Pancreas (tissue), 10 donors: ENCODE data around the gene SAMD4B. TPM values are rescaled to one million over a fixed set of nuclear protein-coding genes. Genes with fewer than 3 reads are reported as not detected.

Experiments used
- ATAC-seq, 4 donors: fragments of 200-7000 bp; cut with Tn5 transposase; one replicate each; pipeline versions ENCODE4 v1.8.0 to v1.9.1; 2020; ENCODE audit warnings: mild to moderate bottlenecking in 4 of 4, moderate library complexity in 4 of 4
- DNase-seq, 6 donors: peaks; one replicate each; pipeline ENCODE4 v3.0.0-alpha.2; 2020
- FAIRE-seq: peaks from 2 replicates; lab custom pipeline; 2012; peaks lifted over from hg19 to GRCh38; lab: Jason Lieb, UNC
- H3K27ac ChIP-seq, 4 donors: fragments of 200-600 bp; sonication (generic); 1 replicate in 3 of 4; 2 replicates in 1 of 4; pipeline versions ENCODE4 v1.5.0 to v1.8.0; 2020
- H3K27me3 ChIP-seq, 4 donors: fragments of 200-600 bp; one replicate each; pipeline ENCODE4 v1.8.0; 2021
- H3K36me3 ChIP-seq, 3 donors: fragments of 200-600 bp; sonication (generic) in 1 of 3; one replicate each; pipeline versions ENCODE4 v1.5.0 to v1.8.0; 2020 to 2021
- H3K4me1 ChIP-seq, 3 donors: fragments of 200-600 bp; one replicate each; pipeline ENCODE4 v1.8.0; 2021
- H3K4me3 ChIP-seq, 4 donors: fragments of 200-600 bp; sonication (generic) in 2 of 4; one replicate each; pipeline versions ENCODE4 v1.5.0 to v1.8.0; 2020 to 2021
- H3K9me3 ChIP-seq, 4 donors: fragments of 200-600 bp; one replicate each; pipeline ENCODE4 v1.8.0; 2021
- WGBS, 2 donors: extraction: QIAGEN DNeasy Blood & Tissue Kit; methylation state at CpG; one replicate each; pipeline ENCODE4 v1.1.7; 2013; 5-methylcytosine and 5-hydroxymethylcytosine counted together
- intact Hi-C, 3 donors: fragments of 100-400 bp; cut with DNase I; formaldehyde crosslinking; loops; one replicate each; pipeline versions ENCODE4 v1.11.1 to v1.14.2; 2022
- polyA plus RNA-seq, 2 donors: library from polyadenylated mRNA; stranded (reverse); fragments of 200-250 nt; gene quantifications; one replicate each; pipeline ENCODE4 v1.2.3, GENCODE V29; 2013
- total RNA-seq, 6 donors: library from RNA; stranded (reverse); fragmentation: NEBNext Ultra II Directional in 4 of 6; extraction: Animal tissue kit (Norgen Biotek cat#: 25700) in 4 of 6; gene quantifications; one replicate each; pipeline versions ENCODE4 v1.2.1 to v1.2.4, GENCODE V29; 2021 to 2023
- TF ChIP-seq, protein P1 (sequence below), 4 donors: fragments of 200-600 bp; sonication (generic) in 3 of 4; IDR thresholded peaks; one replicate each; pipeline versions ENCODE4 v1.5.0 to v1.8.0; 2021; ENCODE audit warnings: antibody characterized with exemption in 4 of 4
- donor health status: healthy with polysubstance abuse.
- donor health status: DM: no; HTN: no; CAD: no; lungs with moderate emphysema.
- donor health status: DM: no; HTN: no; CAD: no.
- donor health status: control.
- donor health status: control.
- donor health status: Bipolar disorder and iron deficiency.
- donor health status: DM: yes; HTN: yes; CAD: no.
- donor health status: DM: no; HTN: no; CAD: no.
- donor health status: DM: no; HTN: no; CAD: no.
- donor health status: DM: yes; HTN: yes; CAD: no.

SAMD4B gene
- total and polyA plus RNA-seq, 8 donors = 24.1 to 106 (median 33.6) TPM

DNA sequence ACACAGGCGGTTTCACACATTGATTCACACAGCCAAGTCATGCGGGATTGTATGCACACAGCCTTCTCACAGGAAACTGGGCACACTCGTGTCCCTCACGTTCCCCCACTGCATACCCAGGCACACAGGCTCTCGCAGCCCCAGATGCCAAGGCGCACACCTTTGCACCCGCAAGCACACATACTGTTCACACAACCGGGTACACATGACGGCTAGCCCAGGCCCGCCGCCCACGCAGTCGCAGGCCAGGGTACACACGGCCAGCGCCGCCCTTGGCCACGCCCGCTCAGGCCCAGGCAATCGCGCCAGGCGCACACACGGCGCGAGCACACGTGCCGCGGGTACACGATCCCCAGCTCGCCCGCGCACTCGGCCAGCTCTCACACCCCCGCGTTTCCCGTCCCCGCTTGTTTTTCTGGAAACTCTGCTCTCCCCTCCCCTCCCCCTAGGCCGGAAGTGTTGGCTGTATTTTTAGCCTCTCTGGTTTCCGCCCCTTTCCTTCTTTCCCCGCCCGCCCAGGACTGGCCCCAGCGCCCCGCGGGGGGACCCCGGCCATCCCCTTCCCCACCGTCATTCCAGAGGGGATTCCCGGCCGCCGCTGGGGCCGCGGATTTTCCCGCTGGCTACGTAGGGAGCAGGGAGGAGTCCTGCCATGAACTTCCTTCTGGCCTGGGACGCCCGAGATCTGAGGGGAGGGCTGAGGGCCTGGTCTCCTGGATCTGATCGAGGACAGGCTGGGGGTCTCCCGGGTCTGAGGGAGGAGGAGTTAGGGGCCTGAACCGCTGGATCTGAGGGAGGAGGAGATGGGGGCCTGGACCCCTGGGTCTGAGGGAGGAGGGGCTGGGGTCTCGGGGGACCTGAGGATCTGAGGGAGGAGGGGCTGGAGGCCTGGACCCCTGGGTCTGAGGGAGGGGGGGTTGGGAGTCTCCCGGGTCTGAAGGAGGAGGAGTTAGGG is 60.4 kb downstream of the SAMD4B start:
- DNase-seq (peak; percentile 86 to 92 (median 90)), FAIRE-seq (no peak), ATAC-seq (peak; percentile 51 to 59 (median 52))
- peaks cover 6 to 23% (median 8%) of the 10 kb centered on the region in 3 donors for H3K4me1 ChIP-seq
- H3K36me3 ChIP-seq = no peaks in the 10 kb centered on the region
- TF ChIP-seq, protein P1, sequence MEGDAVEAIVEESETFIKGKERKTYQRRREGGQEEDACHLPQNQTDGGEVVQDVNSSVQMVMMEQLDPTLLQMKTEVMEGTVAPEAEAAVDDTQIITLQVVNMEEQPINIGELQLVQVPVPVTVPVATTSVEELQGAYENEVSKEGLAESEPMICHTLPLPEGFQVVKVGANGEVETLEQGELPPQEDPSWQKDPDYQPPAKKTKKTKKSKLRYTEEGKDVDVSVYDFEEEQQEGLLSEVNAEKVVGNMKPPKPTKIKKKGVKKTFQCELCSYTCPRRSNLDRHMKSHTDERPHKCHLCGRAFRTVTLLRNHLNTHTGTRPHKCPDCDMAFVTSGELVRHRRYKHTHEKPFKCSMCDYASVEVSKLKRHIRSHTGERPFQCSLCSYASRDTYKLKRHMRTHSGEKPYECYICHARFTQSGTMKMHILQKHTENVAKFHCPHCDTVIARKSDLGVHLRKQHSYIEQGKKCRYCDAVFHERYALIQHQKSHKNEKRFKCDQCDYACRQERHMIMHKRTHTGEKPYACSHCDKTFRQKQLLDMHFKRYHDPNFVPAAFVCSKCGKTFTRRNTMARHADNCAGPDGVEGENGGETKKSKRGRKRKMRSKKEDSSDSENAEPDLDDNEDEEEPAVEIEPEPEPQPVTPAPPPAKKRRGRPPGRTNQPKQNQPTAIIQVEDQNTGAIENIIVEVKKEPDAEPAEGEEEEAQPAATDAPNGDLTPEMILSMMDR (IDR thresholded peaks at IDR 0.05) = no peak
- H3K27me3 ChIP-seq = no peaks in the 10 kb centered on the region
- 1% methylated on average over 53 to 59 of the region's 59 CpGs for WGBS, 2 donors
- H3K27ac ChIP-seq = peak overlapping the region; percentile 89 to 95 (median 92)
- intact Hi-C loops = no loop called here
- H3K4me3 ChIP-seq = peak overlapping the region in 3 of 4 donors; percentile 23 to 44 (median 40)
- H3K9me3 ChIP-seq = no peaks in the 10 kb centered on the region

DNA sequence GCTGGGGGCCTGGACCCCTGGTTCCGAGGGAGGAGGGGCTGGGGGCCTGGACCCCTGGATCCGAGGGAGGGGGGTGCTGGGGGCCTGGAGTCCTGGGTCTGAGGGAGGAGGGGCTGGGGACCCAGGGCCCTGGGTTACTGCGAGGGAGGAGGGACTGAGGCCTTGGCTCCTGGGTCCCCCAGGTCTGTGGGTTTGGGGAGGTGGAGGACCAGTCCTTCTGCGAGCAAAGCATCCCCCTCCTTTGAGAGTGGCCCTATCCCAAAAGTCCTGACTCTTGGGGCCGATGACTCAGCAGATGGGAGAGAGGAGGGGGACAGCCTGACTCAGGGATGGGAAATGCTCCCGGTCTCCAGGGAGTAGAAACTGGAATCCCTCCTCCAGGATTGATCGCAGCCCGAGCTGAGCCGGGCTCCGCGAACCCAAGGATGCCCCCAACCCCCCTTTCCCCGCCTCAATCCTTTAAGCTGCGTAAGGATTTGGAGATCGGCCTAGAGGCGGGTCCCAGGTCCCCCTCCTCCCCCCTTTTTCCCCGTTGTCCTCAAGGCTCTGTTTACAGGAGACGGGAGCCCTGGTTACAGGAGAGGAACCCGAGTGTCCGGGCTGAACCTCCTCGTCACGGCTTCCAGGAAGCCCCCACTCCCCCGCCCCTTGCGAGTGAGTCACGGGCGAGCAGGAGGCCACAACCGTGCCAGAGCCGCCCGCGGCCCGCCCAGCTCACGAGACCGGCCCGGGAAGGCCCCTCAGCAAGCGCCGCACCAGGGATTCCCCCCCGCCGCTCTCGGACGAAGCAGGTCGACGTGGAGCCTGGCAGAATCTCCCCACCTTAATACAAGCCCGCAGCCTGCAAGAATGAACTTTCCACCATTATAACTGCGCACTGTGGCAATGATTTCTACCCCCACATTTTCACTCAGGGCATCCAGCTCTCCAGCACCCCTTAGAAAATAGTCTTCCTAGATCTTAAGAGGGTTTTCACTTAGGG is 61.4 kb downstream of the SAMD4B start:
- FAIRE-seq (peak; percentile 17), DNase-seq (peak; percentile 84 to 90 (median 86)), ATAC-seq (peak; percentile 10 to 39 (median 20))
- intact Hi-C loops = no loop called here
- Histone ChIP-seq H3K4me3 (peak overlapping the region in 3 of 4 donors; percentile 23 to 44 (median 40)), H3K4me1 (peaks cover 0 to 17% (median 0%) of the 10 kb centered on the region in 3 donors), H3K27ac (peak overlapping the region; percentile 89 to 95 (median 92)), H3K9me3 (no peaks in the 10 kb centered on the region), H3K36me3 (peaks cover 0 to 5% (median 0%) of the 10 kb centered on the region in 3 donors), H3K27me3 (no peaks in the 10 kb centered on the region)
- WGBS, 2 donors = 49 to 54% methylated on average over 38 to 43 of the region's 43 CpGs
- TF ChIP-seq, protein P1 (IDR thresholded peaks at IDR 0.05) = no peak

DNA sequence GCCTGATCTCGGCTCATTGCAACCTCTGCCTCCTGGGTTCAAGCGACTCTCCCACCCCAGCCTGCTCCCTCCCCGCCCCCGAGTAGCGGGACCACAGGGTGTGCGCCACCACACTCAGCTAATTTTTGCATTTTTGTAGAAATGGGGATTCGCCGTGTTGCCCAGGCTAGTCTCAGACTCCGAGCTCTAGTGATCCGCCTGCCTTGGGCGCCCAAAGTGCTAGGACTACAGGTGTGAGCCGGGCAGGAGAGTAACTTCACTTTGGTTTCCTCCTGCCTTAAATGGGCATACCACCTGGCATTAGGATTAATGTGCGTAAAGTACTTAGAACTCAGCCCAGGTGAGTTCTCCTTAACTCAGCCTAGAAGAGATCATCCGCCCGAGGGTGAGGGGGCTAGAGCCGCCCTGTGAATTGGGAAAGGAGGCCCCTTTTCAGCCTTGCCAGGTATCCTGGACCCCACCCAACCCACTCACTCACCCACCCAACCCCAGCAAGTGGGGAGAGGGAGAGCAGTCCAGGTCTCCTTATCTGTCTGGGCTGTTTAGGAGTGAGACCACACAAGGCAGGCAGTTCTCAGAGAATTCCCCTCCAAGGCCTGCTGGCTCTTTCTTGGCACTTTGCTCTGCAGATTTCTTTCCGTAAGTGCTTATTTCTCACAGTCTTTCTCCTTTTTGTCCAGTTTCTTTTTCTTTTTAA is 63.2 kb downstream of the SAMD4B start:
- Histone ChIP-seq H3K27ac (peak overlapping the region; percentile 64 to 99 (median 82)), H3K4me3 (peak overlapping the region in 1 of 4 donors; percentile 70), H3K36me3 (peaks cover 0 to 5% (median 0%) of the 10 kb centered on the region in 3 donors), H3K27me3 (no peaks in the 10 kb centered on the region), H3K4me1 (peaks cover under 1 to 20% (median 1%) of the 10 kb centered on the region in 3 donors), H3K9me3 (no peaks in the 10 kb centered on the region)
- FAIRE-seq (no peak), DNase-seq (no peak), ATAC-seq (no peak)
- intact Hi-C loops = no loop called here
- WGBS, 2 donors = 90 to 93% methylated on average over 17 of the region's 17 CpGs
- TF ChIP-seq, protein P1 (IDR thresholded peaks at IDR 0.05) = no peak

DNA sequence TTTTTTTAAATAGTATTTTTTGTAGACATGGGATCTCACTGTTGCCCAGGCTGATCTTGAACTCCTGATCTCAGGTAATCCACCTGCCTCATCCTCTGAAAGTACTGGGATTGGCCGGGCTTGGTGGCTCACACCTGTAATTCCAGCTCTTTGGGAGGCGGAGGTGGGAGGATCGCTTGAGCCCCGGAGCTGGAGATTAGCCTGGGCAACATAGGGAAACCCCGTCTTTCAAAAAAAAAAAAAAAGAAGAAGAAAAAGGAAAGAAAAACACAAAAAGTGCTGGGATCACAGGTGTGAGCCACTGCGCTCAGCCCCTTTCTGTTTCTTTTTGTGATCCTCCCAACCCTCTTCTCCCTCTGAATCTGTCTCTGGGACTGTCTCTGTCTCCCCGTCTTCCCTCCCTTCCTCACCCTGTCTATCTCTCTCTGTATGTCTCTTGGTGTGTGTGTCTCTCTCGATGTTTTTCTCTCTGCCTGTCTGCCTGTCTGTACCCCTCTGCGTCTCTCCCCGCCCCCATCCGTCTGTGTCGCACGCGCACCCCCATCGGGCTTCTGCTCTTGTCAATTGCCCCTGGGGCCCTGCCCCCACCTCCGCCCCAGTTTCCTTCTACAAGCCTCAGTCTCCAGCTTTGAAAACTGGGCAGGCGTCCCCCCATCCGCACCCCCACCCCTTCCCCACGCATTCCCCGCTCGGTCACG is 63.9 kb downstream of the SAMD4B start:
- FAIRE-seq (no peak), ATAC-seq (no peak), DNase-seq (no peak)
- H3K4me1 ChIP-seq = peaks cover 6 to 27% (median 8%) of the 10 kb centered on the region in 3 donors
- no peaks in the 10 kb centered on the region for H3K9me3 ChIP-seq
- TF ChIP-seq, protein P1 (IDR thresholded peaks at IDR 0.05) = no peak
- peak overlapping the region; percentile 64 to 99 (median 82) for H3K27ac ChIP-seq
- peaks cover 0 to 5% (median 0%) of the 10 kb centered on the region in 3 donors for H3K36me3 ChIP-seq
- intact Hi-C loops = no loop called here
- peak overlapping the region in 2 of 4 donors; percentile 70 to 96 for H3K4me3 ChIP-seq
- 12 to 19% methylated on average over 19 to 22 of the region's 22 CpGs for WGBS, 2 donors
- H3K27me3 ChIP-seq = no peaks in the 10 kb centered on the region
